ENCODE results near the gene LRCH1.

The LRCH1 gene

GRCh38 chr13:46686171-46686570, 133.2 kb downstream of the LRCH1 start:
- no peak overlapping the region for H2AFZ ChIP-seq (ENCODE audit: low read depth, low read length)
- H3K4me1 ChIP-seq (ENCODE audit: insufficient read depth, low read length), result peaks cover 36% of the 10 kb centered on the region
- no peaks in the 10 kb centered on the region for H3K36me3 ChIP-seq (ENCODE audit: insufficient read depth, low read length)
- no peak overlapping the region for H3K4me3 ChIP-seq (ENCODE audit: low read length)
- H3K27me3 ChIP-seq (ENCODE audit: insufficient read depth, low read length), result no peaks in the 10 kb centered on the region
- H3K9me3 ChIP-seq (ENCODE audit: low read length), result no peaks in the 10 kb centered on the region

- Histone ChIP-seq H2AFZ (ENCODE audit: low read depth, low read length) (no peak overlapping the region), H3K36me3 (ENCODE audit: insufficient read depth, low read length) (peaks cover 3% of the 10 kb centered on the region), H3K27me3 (ENCODE audit: insufficient read depth, low read length) (no peaks in the 10 kb centered on the region), H3K4me3 (ENCODE audit: low read length) (no peak overlapping the region), H3K4me1 (ENCODE audit: insufficient read depth, low read length) (peaks cover 36% of the 10 kb centered on the region), H3K9me3 (ENCODE audit: low read length) (no peaks in the 10 kb centered on the region)
Observed at GRCh38 chr13:46687810-46688209, 134.8 kb downstream of the LRCH1 start.

GRCh38 chr13:46688306-46688705, 135.3 kb downstream of the LRCH1 start:
- Histone ChIP-seq H3K4me3 (ENCODE audit: low read length) (no peak overlapping the region), H2AFZ (ENCODE audit: low read depth, low read length) (no peak overlapping the region), H3K27me3 (ENCODE audit: insufficient read depth, low read length) (no peaks in the 10 kb centered on the region), H3K36me3 (ENCODE audit: insufficient read depth, low read length) (peaks cover 4% of the 10 kb centered on the region), H3K9me3 (ENCODE audit: low read length) (no peaks in the 10 kb centered on the region), H3K4me1 (ENCODE audit: insufficient read depth, low read length) (peaks cover 36% of the 10 kb centered on the region)

- Histone ChIP-seq H3K4me1 (ENCODE audit: insufficient read depth, low read length) (no peaks in the 10 kb centered on the region), H3K36me3 (ENCODE audit: insufficient read depth, low read length) (peaks cover 61% of the 10 kb centered on the region), H3K27me3 (ENCODE audit: insufficient read depth, low read length) (no peaks in the 10 kb centered on the region), H2AFZ (ENCODE audit: low read depth, low read length) (no peak overlapping the region), H3K9me3 (ENCODE audit: low read length) (no peaks in the 10 kb centered on the region), H3K4me3 (ENCODE audit: low read length) (no peak overlapping the region)
Observed at GRCh38 chr13:46698014-46698413, 145.0 kb downstream of the LRCH1 start.

GRCh38 chr13:46698910-46699460, 146.0 kb downstream of the LRCH1 start:
- Histone ChIP-seq H3K4me1 (ENCODE audit: insufficient read depth, low read length) (no peaks in the 10 kb centered on the region), H3K36me3 (ENCODE audit: insufficient read depth, low read length) (peaks cover 57% of the 10 kb centered on the region), H3K27me3 (ENCODE audit: insufficient read depth, low read length) (no peaks in the 10 kb centered on the region), H2AFZ (ENCODE audit: low read depth, low read length) (no peak overlapping the region), H3K9me3 (ENCODE audit: low read length) (no peaks in the 10 kb centered on the region), H3K4me3 (ENCODE audit: low read length) (no peak overlapping the region)

- Histone ChIP-seq H3K36me3 (ENCODE audit: insufficient read depth, low read length) (peaks cover 25% of the 10 kb centered on the region), H3K9me3 (ENCODE audit: low read length) (no peaks in the 10 kb centered on the region), H3K27me3 (ENCODE audit: insufficient read depth, low read length) (no peaks in the 10 kb centered on the region), H2AFZ (ENCODE audit: low read depth, low read length) (no peak overlapping the region), H3K4me1 (ENCODE audit: insufficient read depth, low read length) (no peaks in the 10 kb centered on the region), H3K4me3 (ENCODE audit: low read length) (no peak overlapping the region)
Observed at GRCh38 chr13:46712524-46712923, 159.6 kb downstream of the LRCH1 start.

- peaks cover 14% of the 10 kb centered on the region for H3K36me3 ChIP-seq (ENCODE audit: insufficient read depth, low read length)
- H3K27me3 ChIP-seq (ENCODE audit: insufficient read depth, low read length), result no peaks in the 10 kb centered on the region
- no peaks in the 10 kb centered on the region for H3K9me3 ChIP-seq (ENCODE audit: low read length)
- H3K4me1 ChIP-seq (ENCODE audit: insufficient read depth, low read length), result no peaks in the 10 kb centered on the region
- no peak overlapping the region for H2AFZ ChIP-seq (ENCODE audit: low read depth, low read length)
- H3K4me3 ChIP-seq (ENCODE audit: low read length), result no peak overlapping the region
Observed at GRCh38 chr13:46715363-46715762, 162.4 kb downstream of the LRCH1 start.

- H3K9me3 ChIP-seq (ENCODE audit: low read length), result no peaks in the 10 kb centered on the region
- no peak overlapping the region for H3K4me3 ChIP-seq (ENCODE audit: low read length)
- H2AFZ ChIP-seq (ENCODE audit: low read depth, low read length), result no peak overlapping the region
- H3K36me3 ChIP-seq (ENCODE audit: insufficient read depth, low read length), result peaks cover 5% of the 10 kb centered on the region
- no peaks in the 10 kb centered on the region for H3K27me3 ChIP-seq (ENCODE audit: insufficient read depth, low read length)
- no peaks in the 10 kb centered on the region for H3K4me1 ChIP-seq (ENCODE audit: insufficient read depth, low read length)
Observed at GRCh38 chr13:46716821-46717220, 163.9 kb downstream of the LRCH1 start.

- H3K4me3 ChIP-seq (ENCODE audit: low read length), result no peak overlapping the region
- no peaks in the 10 kb centered on the region for H3K27me3 ChIP-seq (ENCODE audit: insufficient read depth, low read length)
- no peak overlapping the region for H2AFZ ChIP-seq (ENCODE audit: low read depth, low read length)
Observed at GRCh38 chr13:46717275-46717674, 164.3 kb downstream of the LRCH1 start.

GRCh38 chr13:46717856-46718255, 164.9 kb downstream of the LRCH1 start:
- Histone ChIP-seq H3K4me1 (ENCODE audit: insufficient read depth, low read length) (no peaks in the 10 kb centered on the region), H3K4me3 (ENCODE audit: low read length) (no peak overlapping the region), H3K27me3 (ENCODE audit: insufficient read depth, low read length) (no peaks in the 10 kb centered on the region), H2AFZ (ENCODE audit: low read depth, low read length) (no peak overlapping the region), H3K9me3 (ENCODE audit: low read length) (no peaks in the 10 kb centered on the region), H3K36me3 (ENCODE audit: insufficient read depth, low read length) (peaks cover 2% of the 10 kb centered on the region)

More at GRCh38 chr13:46717275-46717674, 164.3 kb downstream of the LRCH1 start:
- Histone ChIP-seq H3K9me3 (ENCODE audit: low read length) (no peaks in the 10 kb centered on the region), H3K36me3 (ENCODE audit: insufficient read depth, low read length) (peaks cover 5% of the 10 kb centered on the region), H3K4me1 (ENCODE audit: insufficient read depth, low read length) (no peaks in the 10 kb centered on the region)

GRCh38 chr13:46720189-46720588, 167.2 kb downstream of the LRCH1 start:
- Histone ChIP-seq H3K4me1 (ENCODE audit: insufficient read depth, low read length) (no peaks in the 10 kb centered on the region), H3K4me3 (ENCODE audit: low read length) (no peak overlapping the region), H3K27me3 (ENCODE audit: insufficient read depth, low read length) (no peaks in the 10 kb centered on the region)

GRCh38 chr13:46721054-46721453, 168.1 kb downstream of the LRCH1 start:
- H3K4me1 ChIP-seq (ENCODE audit: insufficient read depth, low read length), result no peaks in the 10 kb centered on the region
- H2AFZ ChIP-seq (ENCODE audit: low read depth, low read length), result no peak overlapping the region
- H3K36me3 ChIP-seq (ENCODE audit: insufficient read depth, low read length), result peaks cover 19% of the 10 kb centered on the region
- no peaks in the 10 kb centered on the region for H3K9me3 ChIP-seq (ENCODE audit: low read length)
- no peak overlapping the region for H3K4me3 ChIP-seq (ENCODE audit: low read length)
- H3K27me3 ChIP-seq (ENCODE audit: insufficient read depth, low read length), result no peaks in the 10 kb centered on the region

More at GRCh38 chr13:46720189-46720588, 167.2 kb downstream of the LRCH1 start:
- Histone ChIP-seq H2AFZ (ENCODE audit: low read depth, low read length) (no peak overlapping the region), H3K9me3 (ENCODE audit: low read length) (no peaks in the 10 kb centered on the region), H3K36me3 (ENCODE audit: insufficient read depth, low read length) (peaks cover 13% of the 10 kb centered on the region)

GRCh38 chr13:46726347-46726746, 173.4 kb downstream of the LRCH1 start:
- no peak overlapping the region for H3K4me3 ChIP-seq (ENCODE audit: low read length)

GRCh38 chr13:46728777-46729176, 175.8 kb downstream of the LRCH1 start:
- Histone ChIP-seq H3K27me3 (ENCODE audit: insufficient read depth, low read length) (no peaks in the 10 kb centered on the region), H3K36me3 (ENCODE audit: insufficient read depth, low read length) (peaks cover 54% of the 10 kb centered on the region), H3K4me3 (ENCODE audit: low read length) (no peak overlapping the region), H3K4me1 (ENCODE audit: insufficient read depth, low read length) (no peaks in the 10 kb centered on the region), H3K9me3 (ENCODE audit: low read length) (peaks cover 2% of the 10 kb centered on the region), H2AFZ (ENCODE audit: low read depth, low read length) (no peak overlapping the region)

More at GRCh38 chr13:46726347-46726746, 173.4 kb downstream of the LRCH1 start:
- no peaks in the 10 kb centered on the region for H3K27me3 ChIP-seq (ENCODE audit: insufficient read depth, low read length)
- H2AFZ ChIP-seq (ENCODE audit: low read depth, low read length), result no peak overlapping the region
- H3K4me1 ChIP-seq (ENCODE audit: insufficient read depth, low read length), result no peaks in the 10 kb centered on the region
- H3K9me3 ChIP-seq (ENCODE audit: low read length), result peaks cover 2% of the 10 kb centered on the region
- H3K36me3 ChIP-seq (ENCODE audit: insufficient read depth, low read length), result peaks cover 41% of the 10 kb centered on the region

All from neuron (in vitro differentiated cells).